ENCODE results near the gene INTS2. TPM values are rescaled to one million over a fixed set of nuclear protein-coding genes. Genes with fewer than 3 reads are reported as not detected.
"Not testable (repeated sequence)": the region's sequence is repeated elsewhere in the genome, so short reads cannot be mapped to it uniquely, and the experiment has no call there.

Gene INTS2
- total RNA-seq, result 35.9 TPM

GRCh38 chr17:61927208-61928100 lies at the start of gene INTS2:
TSS of gene INTS2 (minus strand) at chr17:61927982. CDS start at chr17:61926644, 1,338 bp downstream.
- peak; percentile 88 for DNase-seq

GRCh38 chr17:61974115-61974514 lies 46.3 kb upstream of the INTS2 start:
- no peak for DNase-seq

DNA sequence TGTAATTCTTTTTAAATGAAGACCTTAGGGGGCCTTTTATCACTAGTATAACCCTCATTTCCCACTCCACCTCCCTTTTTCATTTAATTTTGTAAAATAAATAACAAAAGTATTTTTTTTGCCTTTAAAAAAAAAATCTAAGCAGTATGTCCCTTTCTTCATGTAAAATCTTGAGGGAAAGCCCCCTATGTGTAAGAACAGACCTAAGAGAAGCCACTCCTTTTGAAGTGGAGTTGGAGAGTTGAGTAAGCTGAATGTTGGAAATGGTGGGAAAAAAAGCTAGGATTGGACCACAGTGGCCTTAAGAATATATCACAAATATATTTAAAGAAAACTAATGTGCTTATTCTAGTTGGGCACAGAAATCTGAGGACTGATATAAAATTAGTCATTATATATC lies 44.5 kb upstream of the INTS2 start:
- no peak for DNase-seq

DNA sequence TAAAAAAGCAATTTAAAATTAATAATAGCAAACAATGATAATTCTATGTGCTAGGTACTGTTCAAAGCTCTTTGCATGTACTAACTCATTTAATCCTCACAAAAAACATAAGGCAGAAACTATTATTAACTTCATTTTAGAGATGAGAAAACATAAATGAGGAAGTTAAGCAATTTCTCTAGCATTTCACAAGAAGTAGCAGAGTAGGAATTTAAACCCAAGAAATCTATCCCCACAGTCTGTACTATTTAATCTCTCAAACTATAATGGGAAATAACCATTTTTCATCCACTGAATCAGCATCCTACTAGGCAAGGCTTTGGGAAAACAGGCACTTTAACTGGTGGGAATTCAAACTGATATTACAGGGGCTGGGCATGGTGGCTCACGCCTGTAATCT lies 42.2 kb upstream of the INTS2 start:
- no peak for DNase-seq

GRCh38 chr17:61968757-61969156 lies 41.0 kb upstream of the INTS2 start:
- no peak for DNase-seq

GRCh38 chr17:61967729-61968128 lies 39.9 kb upstream of the INTS2 start:
- DNase-seq, result no peak

DNA sequence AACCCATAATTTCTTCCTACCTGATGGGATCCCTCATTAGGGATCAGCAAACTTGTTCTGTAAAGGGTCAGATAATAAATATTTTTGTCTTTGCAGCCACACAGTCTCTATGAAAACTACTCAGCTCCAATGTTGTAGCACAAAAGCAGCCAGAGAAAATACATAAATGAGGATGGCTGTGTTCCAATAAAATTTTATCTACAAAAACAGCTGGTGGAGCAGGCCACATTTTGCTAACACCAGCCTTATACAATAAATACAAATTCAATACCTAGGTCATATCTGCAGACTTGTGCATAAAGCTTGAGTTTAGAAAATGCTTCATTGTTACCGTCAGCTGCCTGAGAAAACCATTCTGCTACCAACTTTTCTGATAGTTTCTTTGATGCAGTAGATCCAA lies 38.4 kb upstream of the INTS2 start:
- DNase-seq, result no peak

DNA sequence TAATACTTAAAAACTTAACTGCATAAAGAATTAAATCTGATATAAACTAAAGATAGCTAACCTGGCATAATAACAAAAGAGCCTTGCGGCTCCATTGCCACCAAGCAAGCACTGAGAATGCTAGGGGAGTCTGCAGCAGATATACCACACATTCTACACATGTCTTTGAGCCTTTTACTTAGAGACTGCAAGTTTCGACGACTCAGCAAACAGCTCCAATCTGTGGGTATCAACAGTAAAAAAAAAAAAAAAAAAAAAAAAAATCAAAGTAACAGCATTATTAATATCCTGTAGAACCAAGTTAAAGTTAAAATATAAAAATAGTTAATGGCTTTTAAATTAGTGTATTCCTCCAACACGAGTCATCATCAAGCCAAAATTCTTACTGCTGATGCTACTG lies 27.8 kb upstream of the INTS2 start:
- no peak for DNase-seq

- no peak for DNase-seq
Observed at GRCh38 chr17:61947367-61948078, 19.7 kb upstream of the INTS2 start.

DNA sequence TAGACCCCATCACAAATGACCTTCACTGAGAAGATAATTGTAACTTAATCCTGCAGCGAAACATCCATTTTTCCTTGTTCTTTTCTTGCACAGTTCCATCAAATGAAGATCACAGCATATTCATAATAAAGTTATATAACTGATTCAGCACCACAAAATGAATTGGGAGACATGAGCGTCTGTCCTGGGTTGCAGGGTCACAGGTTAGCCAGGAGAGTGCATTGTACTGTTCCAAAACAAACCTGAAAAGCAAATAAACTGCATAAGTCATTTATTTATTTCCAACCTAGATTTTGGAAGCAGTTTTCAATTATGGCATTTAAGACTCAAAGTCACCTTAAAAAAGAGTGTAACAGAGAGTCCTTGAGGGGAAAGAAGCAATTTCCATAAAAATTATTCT lies 18.6 kb upstream of the INTS2 start:
- no peak for DNase-seq

DNA sequence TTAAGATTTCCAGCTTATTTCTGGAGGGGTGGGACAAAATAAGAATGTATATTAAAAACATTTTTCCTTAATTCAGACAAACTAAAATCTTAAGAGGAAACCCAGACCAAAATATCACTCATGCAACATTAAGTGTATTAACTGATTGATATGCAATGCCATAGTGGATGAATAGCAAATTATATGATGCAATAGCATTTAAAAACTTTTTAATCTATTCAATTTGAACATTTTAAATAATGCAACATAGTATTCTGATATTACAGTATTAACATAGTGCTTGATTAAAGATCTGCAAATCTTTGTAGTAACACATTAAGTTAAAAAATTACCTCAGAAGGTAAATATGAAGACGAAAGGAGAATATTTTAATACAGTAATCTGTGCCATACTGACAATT lies 15.3 kb upstream of the INTS2 start:
- no peak for DNase-seq

- DNase-seq, result no peak
Observed at GRCh38 chr17:61942085-61942484, 14.3 kb upstream of the INTS2 start.

DNA sequence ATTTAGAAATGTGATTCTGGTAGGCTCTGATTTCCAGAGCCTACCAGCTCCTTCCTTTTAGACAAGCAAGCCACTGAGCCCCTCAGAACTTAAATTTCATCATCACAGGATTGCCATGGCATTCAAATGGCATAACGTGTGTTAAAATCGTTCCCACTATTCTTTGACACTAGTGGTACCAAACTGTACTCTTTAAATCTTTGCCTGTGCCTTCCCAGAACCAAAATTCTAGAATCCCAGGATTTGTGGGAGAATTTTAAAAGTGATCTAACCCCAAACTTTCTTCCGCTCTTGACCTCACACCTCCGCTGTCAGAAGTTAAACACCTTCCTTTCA lies 287 bp upstream of the INTS2 start:
- no peak for DNase-seq

- DNase-seq, result no peak
Observed at GRCh38 chr17:61926826-61927207, 965 bp downstream of the INTS2 start.

DNA sequence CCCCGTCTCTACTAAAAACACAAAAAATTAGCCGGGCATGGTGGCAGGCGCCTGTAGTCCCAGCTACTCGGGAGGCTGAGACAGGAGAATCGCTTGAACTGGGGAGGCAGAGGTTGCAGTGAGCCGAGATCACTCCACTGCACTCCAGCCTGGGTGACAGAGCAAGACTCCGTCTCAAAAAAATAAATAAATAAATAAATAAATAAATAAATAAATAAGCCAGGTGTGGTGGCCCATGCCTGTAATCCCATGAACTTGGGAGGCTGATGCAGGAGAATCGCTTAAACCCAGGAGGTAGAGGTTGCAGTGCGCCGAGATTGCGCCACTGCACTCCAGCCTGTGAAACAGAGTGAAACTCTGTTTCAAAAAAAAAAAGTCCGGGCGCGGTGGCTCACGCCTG lies 12.6 kb downstream of the INTS2 start:
- DNase-seq, result not testable (repeated sequence)

DNA sequence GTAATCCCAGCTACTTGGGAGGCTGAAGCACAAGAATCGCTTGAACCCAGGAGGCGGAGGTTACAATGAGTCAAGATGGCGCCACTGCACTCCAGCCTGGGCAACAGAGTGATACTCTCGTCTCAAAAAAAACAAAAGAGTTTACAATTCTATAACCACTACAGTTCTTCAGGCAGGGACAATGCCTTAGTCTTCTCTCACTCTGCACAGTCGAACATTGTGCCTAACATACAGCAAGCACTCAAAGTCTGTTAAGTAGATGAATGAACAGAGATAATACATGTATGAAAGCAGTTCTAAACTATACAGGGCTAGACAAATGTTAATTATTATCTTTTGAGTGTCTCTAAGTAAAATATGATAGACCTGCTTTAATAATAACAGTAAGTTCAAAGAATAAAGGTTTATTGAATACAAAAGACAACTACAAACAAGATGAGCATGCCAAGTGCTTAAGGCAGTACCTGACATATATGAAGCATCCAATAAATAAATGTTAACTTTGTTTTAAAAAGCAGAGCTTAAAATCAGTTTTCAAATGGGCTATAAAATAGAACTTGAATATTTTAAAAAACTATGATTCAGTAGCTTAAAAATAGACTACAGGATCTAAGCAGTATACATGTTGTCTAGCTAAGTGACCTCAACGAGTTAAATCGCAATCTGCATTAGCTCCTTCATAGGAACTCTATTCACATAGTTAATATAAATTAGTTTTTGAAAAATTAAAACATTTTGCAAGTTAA lies 19.3 kb downstream of the INTS2 start:
- no peak for DNase-seq

DNA sequence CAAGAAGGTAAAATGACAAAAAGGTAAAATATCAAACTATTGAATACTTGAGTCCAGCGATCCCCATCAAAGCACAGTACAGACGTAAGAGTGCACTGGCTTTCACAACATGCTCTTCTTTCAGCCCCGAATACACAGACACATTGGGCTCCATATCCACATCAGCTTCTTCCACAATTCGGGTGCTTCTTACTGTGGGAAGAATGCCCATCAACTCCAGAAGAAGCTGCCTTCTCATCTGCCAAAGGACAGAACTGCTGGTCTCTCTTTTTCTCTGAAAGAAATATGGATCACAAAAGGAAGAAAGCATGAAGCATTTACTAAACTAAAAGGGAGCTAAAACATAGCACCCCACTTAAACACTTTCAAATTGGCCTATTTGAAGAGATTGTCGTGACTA lies 20.4 kb downstream of the INTS2 start:
- no peak for DNase-seq

- DNase-seq, result no peak
Observed at GRCh38 chr17:61904094-61904710, 23.6 kb downstream of the INTS2 start.

GRCh38 chr17:61903251-61903650 lies 24.5 kb downstream of the INTS2 start:
- DNase-seq, result no peak

GRCh38 chr17:61897548-61898180 lies 30.1 kb downstream of the INTS2 start:
- no peak for DNase-seq

- no peak for DNase-seq
Observed at GRCh38 chr17:61895391-61895790, 32.4 kb downstream of the INTS2 start.

DNA sequence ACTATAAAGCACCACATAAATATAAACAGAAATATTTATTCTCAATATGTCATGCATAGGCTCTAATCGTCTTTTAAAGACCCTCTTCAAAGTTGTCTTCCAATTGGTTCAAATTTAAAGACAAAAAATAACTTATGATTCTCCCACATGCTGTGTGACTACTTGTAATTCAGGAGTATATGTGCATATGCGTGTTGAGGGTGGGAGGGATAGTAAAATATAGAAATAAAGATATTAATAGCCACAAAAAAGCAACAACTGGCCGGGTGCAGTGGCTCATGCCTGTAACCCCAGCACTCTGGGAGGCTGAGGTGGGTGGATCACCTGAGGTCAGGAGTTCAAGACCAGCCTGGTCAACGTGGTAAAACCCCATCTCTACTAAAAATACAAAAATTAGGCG lies 33.5 kb downstream of the INTS2 start:
- not testable (repeated sequence) for DNase-seq

Data from occipital lobe (tissue), 2 donors.